IMR-90 (cell line): ENCODE measurements around the gene GPSM1. TPM values are rescaled to one million over a fixed set of nuclear protein-coding genes. Genes with fewer than 3 reads are reported as not detected.
A peak's percentile ranks its signal among the peaks of the same experiment; 100 is the strongest.

Experiments used
- CHD1 ChIP-seq: IDR thresholded peaks from 2 replicates; pipeline ENCODE4 v1.6.1; 2012; ENCODE audit warnings: low read depth, low read length, improper control_type of control experiment
- MAFK ChIP-seq: IDR thresholded peaks from 2 replicates; pipeline ENCODE4 v1.6.1; 2012; ENCODE audit warnings: low read depth, low read length, improper control_type of control experiment
- MXI1 ChIP-seq: IDR thresholded peaks from 2 replicates; pipeline ENCODE4 v1.6.1; 2012; ENCODE audit warnings: low read depth, mild to moderate bottlenecking, low read length, moderate library complexity, borderline replicate concordance
- polyA plus RNA-seq, 3 experiments: library from polyadenylated mRNA; depleted of rRNA; stranded (reverse); fragments of >200 nt; gene quantifications; 2 replicates each; pipeline ENCODE4 v1.2.3, GENCODE V29; 2012; ENCODE audit warnings: low replicate concordance in 1 of 3
- total RNA-seq: library from RNA; depleted of rRNA; stranded (reverse); fragments of >200 nt; gene quantifications from 2 replicates; pipeline ENCODE4 v1.2.3, GENCODE V29; 2012

GPSM1 gene
- total and polyA plus RNA-seq, 2 of the 4 experiments (the other 2 are of a cell fraction), result 28.7 to 71.2 TPM

GRCh38 chr9:136342181-136343120 lies 15.1 kb downstream of the GPSM1 start (continued):
- TF ChIP-seq CHD1, result no peak
- TF ChIP-seq MXI1, result peak; percentile 42; the same call in 1 of the 2 replicates
- no peak for TF ChIP-seq MAFK
